ENCODE measurements around the gene GMDS. TPM values are rescaled to one million over a fixed set of nuclear protein-coding genes. Genes with fewer than 3 reads are reported as not detected.

GMDS gene
- total RNA-seq, 1 experiment from 2014 or later = 27.6 TPM

DNA sequence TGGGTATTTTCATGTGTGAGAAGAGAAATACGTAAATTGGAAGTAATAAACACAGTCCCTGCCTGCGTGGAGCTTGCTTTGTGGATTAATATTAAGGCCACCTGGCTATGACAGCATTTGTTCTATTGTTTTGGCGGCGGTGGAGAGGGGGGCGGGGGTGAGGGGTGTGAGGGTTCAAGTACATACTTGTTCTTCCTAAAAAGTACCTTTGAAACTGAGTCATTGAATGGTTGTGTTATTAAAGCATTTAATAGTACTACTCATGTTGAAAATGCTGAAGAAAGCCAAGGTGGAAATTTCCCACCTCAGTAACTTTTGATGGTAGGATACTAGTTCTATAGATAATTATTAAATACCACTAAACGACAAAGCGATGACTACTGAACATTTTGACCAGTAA, 540.7 kb downstream of the GMDS start:
- H3K4ac ChIP-seq (ENCODE audit: low read depth, low read length) = no peak overlapping the region
- no peak overlapping the region for H2AK5ac ChIP-seq (ENCODE audit: insufficient read length, low read length)
- no peaks in the 10 kb centered on the region for H3K23me2 ChIP-seq (ENCODE audit: insufficient read length, low read depth, low read length, poor library complexity, severe bottlenecking)
- no peak overlapping the region for H2BK120ac ChIP-seq (ENCODE audit: low read depth, low read length, poor library complexity, severe bottlenecking)
- no peak overlapping the region for H3K56ac ChIP-seq (ENCODE audit: insufficient read length, low read depth, low read length)
- no peak overlapping the region for H2BK5ac ChIP-seq (ENCODE audit: insufficient read length, low read length)
- H2BK12ac ChIP-seq (ENCODE audit: insufficient read length, low read depth, low read length) = no peak overlapping the region
- H3K9me3 ChIP-seq (ENCODE audit: control insufficient read depth, low read depth, low read length) = no peaks in the 10 kb centered on the region
- no peak overlapping the region for H4K91ac ChIP-seq (ENCODE audit: insufficient read length, low read depth, low read length)
- no peak for DNase-seq
- no peak overlapping the region for H3T11ph ChIP-seq (ENCODE audit: low read length)
- H4K20me1 ChIP-seq (ENCODE audit: control insufficient read depth, insufficient read depth, insufficient read length) = no peaks in the 10 kb centered on the region
- WGBS (ENCODE audit: extremely low coverage, insufficient read length, low lambda C conversion rate) = no CpG with 5 or more reads among the region's 7 CpGs
- no peaks in the 10 kb centered on the region for H3K79me1 ChIP-seq (ENCODE audit: insufficient read depth, low read depth, low read length, poor library complexity, severe bottlenecking)
- Mint-ChIP-seq H3K4me1 (peaks cover 0 to 2% of the 10 kb centered on the region in 2 experiments; a peak in 1 of 4 replicates), H3K36me3 (ENCODE audit: insufficient read depth in 1 of 3, low read depth in 3 of 3) (no peaks in the 10 kb centered on the region), H3K9me3 (no peaks in the 10 kb centered on the region), H3K27ac (no peak overlapping the region), H3K27me3 (ENCODE audit: low read depth) (no peaks in the 10 kb centered on the region), H3K4me3 (no peak overlapping the region)
- TF ChIP-seq, protein P1, sequence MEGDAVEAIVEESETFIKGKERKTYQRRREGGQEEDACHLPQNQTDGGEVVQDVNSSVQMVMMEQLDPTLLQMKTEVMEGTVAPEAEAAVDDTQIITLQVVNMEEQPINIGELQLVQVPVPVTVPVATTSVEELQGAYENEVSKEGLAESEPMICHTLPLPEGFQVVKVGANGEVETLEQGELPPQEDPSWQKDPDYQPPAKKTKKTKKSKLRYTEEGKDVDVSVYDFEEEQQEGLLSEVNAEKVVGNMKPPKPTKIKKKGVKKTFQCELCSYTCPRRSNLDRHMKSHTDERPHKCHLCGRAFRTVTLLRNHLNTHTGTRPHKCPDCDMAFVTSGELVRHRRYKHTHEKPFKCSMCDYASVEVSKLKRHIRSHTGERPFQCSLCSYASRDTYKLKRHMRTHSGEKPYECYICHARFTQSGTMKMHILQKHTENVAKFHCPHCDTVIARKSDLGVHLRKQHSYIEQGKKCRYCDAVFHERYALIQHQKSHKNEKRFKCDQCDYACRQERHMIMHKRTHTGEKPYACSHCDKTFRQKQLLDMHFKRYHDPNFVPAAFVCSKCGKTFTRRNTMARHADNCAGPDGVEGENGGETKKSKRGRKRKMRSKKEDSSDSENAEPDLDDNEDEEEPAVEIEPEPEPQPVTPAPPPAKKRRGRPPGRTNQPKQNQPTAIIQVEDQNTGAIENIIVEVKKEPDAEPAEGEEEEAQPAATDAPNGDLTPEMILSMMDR (conservative IDR thresholded peaks at IDR 0.05) = no peak
- H3K9ac ChIP-seq (ENCODE audit: extremely low read depth, insufficient read length, low read length) = no peak overlapping the region
- H2AFZ ChIP-seq (ENCODE audit: low read length) = no peak overlapping the region
- H3K79me2 ChIP-seq (ENCODE audit: insufficient read depth, low read length) = no peaks in the 10 kb centered on the region
- no peak overlapping the region for H4K8ac ChIP-seq (replicated peaks; ENCODE audit: insufficient read length, low read depth, low read length)
- H3K18ac ChIP-seq (ENCODE audit: insufficient read length, low read depth, low read length) = no peak overlapping the region
- H3K27ac ChIP-seq (ENCODE audit: insufficient read length, low read depth, low read length) = no peak overlapping the region
- H2BK15ac ChIP-seq (ENCODE audit: low read depth, low read length) = no peak overlapping the region
- no peak overlapping the region for H3K14ac ChIP-seq (ENCODE audit: insufficient read depth, low read length)
- no peak overlapping the region for H3K23ac ChIP-seq (ENCODE audit: insufficient read length, low read depth, low read length)
- no peaks in the 10 kb centered on the region for H3K27me3 ChIP-seq (ENCODE audit: insufficient read depth, low read length)
- H3K4me2 ChIP-seq (ENCODE audit: insufficient read depth, insufficient read length, low read length) = no peak overlapping the region
- H2BK20ac ChIP-seq (ENCODE audit: low read depth, low read length, poor library complexity, severe bottlenecking) = no peak overlapping the region
- no peaks in the 10 kb centered on the region for H3K4me1 ChIP-seq (ENCODE audit: insufficient read depth, low read length)
- H4K5ac ChIP-seq (ENCODE audit: insufficient read length, low read depth, low read length) = no peak overlapping the region
